OCI-LY1 (cell line): ENCODE results near the gene GNPTAB.

ENCODE experiments used
- EZH2 ChIP-seq: fragments of 200-600 bp; sonication (generic), shearing (Covaris generic); IDR thresholded peaks from 2 replicates; pipeline ENCODE4 v1.8.0; 2017; ENCODE audit warnings: borderline replicate concordance, mixed run types, mild to moderate bottlenecking, antibody characterized with exemption, low read length, moderate library complexity, mixed read lengths
- TF ChIP-seq, protein P1 (sequence below): fragments of 200-600 bp; sonication (generic), shearing (Covaris generic); IDR thresholded peaks from 2 replicates; pipeline ENCODE4 v1.5.1; 2017; ENCODE audit warnings: mild to moderate bottlenecking, antibody characterized with exemption, low read length, moderate library complexity, mixed read lengths

DNA sequence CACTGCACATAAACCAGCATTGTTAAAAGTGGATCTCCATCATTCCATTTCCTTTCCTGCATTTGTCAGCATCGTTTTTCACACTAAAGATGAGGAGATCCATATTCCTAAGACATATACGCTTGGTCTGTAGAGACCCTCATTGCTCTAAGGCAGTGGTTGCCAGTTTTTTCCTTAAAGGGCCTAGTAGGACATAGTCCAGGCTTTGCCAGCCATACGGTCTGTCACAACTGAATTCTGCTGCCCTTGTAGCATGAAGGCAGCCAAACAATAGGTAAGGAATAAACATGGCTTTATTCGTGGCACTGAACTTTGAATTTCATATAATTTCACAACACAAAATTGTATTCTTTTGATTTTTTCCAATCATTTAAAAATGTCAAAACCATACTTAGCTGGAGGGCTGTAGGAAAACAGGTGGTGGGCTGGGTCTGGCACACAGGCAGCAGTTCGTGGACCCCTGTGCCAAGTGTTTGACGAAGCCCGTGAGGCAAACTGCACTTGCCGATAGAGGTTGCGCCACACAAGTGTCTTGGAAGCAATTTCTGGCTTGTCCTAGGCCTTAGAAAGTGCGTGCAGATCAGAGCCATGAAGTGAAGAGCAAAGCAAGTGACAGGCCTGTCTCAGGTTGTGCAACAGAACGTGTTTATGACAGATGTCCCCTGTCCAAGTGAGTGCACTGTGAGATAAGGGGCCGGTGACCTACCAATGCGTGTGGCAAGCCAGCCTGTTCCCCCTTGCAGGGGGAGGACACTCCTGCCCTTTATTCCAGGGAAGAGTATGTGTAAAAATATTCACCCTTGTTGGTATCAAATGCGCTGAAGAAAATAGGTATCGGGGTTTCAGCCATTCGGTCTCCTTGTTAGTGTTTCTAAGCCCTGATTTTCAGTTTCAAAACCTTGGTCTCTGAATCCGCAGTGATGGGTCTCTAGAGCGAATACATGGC, 134.2 kb downstream of the GNPTAB start:
- TF ChIP-seq, protein P1, sequence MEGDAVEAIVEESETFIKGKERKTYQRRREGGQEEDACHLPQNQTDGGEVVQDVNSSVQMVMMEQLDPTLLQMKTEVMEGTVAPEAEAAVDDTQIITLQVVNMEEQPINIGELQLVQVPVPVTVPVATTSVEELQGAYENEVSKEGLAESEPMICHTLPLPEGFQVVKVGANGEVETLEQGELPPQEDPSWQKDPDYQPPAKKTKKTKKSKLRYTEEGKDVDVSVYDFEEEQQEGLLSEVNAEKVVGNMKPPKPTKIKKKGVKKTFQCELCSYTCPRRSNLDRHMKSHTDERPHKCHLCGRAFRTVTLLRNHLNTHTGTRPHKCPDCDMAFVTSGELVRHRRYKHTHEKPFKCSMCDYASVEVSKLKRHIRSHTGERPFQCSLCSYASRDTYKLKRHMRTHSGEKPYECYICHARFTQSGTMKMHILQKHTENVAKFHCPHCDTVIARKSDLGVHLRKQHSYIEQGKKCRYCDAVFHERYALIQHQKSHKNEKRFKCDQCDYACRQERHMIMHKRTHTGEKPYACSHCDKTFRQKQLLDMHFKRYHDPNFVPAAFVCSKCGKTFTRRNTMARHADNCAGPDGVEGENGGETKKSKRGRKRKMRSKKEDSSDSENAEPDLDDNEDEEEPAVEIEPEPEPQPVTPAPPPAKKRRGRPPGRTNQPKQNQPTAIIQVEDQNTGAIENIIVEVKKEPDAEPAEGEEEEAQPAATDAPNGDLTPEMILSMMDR = no peak
- TF ChIP-seq EZH2 = no peak
